B cell (primary cell): ENCODE results near the gene TRMT10B.

Source experiments
- EZH2 ChIP-seq: IDR thresholded peaks from 2 replicates; pipeline ENCODE4 v1.6.1; 2012; ENCODE audit warnings: borderline replicate concordance, low read depth, mild to moderate bottlenecking, moderate library complexity, low read length; ENCODE audit not compliant: insufficient read depth, poor library complexity, severe bottlenecking
- TF ChIP-seq, protein P1 (sequence below): fragments of 200-600 bp; IDR thresholded peaks from one replicate; pipeline ENCODE4 v1.8.0; 2022; ENCODE audit warnings: antibody characterized with exemption, mild to moderate bottlenecking

DNA sequence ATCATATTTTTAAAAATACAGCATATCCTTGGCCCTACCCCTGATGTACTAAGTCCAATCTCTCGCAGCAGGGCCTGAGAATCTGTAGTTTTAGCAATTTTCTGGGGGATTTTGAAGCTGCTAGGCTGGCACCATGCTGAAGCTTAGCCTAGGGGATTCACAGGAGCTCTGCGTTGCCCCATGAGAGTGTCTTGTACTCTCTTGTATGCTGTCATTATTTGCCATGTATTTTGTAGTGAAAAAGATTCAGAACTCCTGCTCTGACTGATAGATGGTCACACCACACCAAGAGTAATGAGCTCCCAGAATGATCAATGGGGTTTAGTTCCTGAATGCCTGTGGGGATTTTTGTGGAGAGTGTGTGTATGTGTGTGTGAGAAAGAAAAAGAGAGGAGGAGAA is 20.7 kb upstream of the TRMT10B start:
- no peak for TF ChIP-seq EZH2
- TF ChIP-seq, protein P1, sequence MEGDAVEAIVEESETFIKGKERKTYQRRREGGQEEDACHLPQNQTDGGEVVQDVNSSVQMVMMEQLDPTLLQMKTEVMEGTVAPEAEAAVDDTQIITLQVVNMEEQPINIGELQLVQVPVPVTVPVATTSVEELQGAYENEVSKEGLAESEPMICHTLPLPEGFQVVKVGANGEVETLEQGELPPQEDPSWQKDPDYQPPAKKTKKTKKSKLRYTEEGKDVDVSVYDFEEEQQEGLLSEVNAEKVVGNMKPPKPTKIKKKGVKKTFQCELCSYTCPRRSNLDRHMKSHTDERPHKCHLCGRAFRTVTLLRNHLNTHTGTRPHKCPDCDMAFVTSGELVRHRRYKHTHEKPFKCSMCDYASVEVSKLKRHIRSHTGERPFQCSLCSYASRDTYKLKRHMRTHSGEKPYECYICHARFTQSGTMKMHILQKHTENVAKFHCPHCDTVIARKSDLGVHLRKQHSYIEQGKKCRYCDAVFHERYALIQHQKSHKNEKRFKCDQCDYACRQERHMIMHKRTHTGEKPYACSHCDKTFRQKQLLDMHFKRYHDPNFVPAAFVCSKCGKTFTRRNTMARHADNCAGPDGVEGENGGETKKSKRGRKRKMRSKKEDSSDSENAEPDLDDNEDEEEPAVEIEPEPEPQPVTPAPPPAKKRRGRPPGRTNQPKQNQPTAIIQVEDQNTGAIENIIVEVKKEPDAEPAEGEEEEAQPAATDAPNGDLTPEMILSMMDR: no peak
